Frontal cortex (tissue), 4 donors: Measurements from ENCODE around the gene TNFRSF12A. TPM values are rescaled to one million over a fixed set of nuclear protein-coding genes. Genes with fewer than 3 reads are reported as not detected.

Experiments used
- DNase-seq, 2 donors: peaks; one replicate each; pipeline ENCODE4 v3.0.0; 2012; ENCODE audit warnings: low spot score in 2 of 2
- FAIRE-seq: peaks from 2 replicates; lab custom pipeline; 2012; peaks lifted over from hg19 to GRCh38; lab: Jason Lieb, UNC
- total RNA-seq: library from RNA; depleted of rRNA; stranded (reverse); fragments of >200 nt; gene quantifications from one replicate; pipeline ENCODE4 v1.2.3, GENCODE V29; 2014
- donor health status: control.
- donor health status: control.
- donor health status: control.

TNFRSF12A gene, protein sequence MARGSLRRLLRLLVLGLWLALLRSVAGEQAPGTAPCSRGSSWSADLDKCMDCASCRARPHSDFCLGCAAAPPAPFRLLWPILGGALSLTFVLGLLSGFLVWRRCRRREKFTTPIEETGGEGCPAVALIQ
- 0.82 TPM for total RNA-seq

- DNase-seq (peak; percentile 83 to 91), FAIRE-seq (no peak)
Observed at GRCh38 chr16:3020247-3020603, at the start of gene TNFRSF12A. Gene TNFRSF12A, plus strand, starts transcription at chr16:3020368. Its CDS starts 30 bp downstream, at chr16:3020398.

DNA sequence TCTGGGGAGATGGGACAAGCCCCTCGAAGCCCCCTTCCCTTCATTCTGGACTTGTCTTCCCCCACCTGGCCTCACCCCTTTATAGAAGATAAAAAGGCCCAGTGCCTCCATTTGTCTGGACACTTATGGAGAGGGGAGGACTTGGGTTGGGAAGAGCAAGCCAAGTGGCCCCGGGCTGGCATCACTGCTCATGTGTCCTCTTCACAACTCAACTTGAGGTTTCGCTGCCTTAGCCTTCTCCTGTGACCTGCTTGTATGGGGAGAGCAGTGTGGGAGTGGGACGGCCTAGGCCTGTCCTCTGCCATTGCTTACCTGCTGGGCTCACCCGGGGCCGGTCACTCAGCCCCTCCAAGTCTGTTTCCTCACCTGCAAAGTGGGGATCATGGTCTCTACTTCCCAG, 49.6 kb upstream of the TNFRSF12A start:
- FAIRE-seq (no peak), DNase-seq (no peak)

DNA sequence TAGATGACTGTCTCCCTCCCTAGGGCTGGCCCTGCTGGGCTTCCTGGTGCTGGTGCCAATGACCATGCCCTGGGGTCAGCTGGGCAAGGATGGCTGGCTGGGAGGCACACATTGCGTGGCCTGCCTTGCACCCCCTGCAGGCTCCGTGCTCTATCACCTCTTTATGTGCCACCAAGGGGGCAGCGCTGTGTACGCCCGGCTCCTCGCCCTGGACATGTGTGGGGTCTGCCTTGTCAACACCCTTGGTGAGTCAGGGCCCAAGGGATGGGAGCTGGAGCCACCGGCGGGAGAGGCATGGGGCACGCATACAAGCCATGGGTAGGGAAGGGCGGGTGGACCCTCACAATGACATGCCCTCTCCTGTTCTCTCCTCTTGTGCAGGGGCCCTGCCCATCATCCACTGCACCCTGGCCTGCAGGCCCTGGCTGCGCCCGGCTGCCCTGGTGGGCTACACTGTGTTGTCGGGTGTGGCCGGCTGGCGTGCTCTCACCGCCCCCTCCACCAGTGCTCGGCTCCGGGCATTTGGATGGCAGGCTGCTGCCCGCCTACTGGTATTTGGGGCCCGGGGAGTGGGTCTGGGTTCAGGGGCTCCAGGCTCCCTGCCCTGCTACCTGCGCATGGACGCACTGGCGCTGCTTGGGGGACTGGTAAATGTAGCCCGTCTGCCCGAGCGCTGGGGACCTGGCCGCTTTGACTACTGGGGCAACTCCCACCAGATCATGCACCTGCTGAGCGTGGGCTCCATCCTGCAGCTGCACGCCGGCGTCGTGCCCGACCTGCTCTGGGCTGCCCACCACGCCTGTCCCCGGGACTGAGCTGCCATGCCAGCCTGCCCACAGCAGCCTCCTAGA, 48.8 kb upstream of the TNFRSF12A start:
- FAIRE-seq (no peak), DNase-seq (no peak)

- DNase-seq (no peak), FAIRE-seq (no peak)
Observed at GRCh38 chr16:2971985-2972784, 48.0 kb upstream of the TNFRSF12A start.

DNA sequence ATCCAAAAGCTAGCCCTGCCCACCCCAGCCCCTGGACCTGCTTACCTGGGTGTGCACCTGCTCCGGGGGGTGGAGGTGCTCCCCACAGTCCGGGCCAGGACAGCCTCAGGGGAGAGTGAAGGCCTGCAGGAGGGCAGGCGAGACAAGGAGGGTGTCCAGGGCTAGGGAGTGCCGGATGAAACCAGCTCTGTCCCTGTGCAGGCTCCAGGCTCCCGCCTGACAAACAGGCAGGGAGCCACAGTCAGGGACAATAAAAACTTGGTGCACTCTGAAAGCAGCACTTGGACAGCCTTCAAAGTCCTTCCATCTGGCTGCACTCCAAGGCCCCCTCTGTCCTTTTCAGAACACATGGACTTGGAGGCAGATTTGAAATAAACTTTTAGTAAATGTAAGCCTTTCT, 47.1 kb upstream of the TNFRSF12A start:
- FAIRE-seq (no peak), DNase-seq (peak; percentile 58)

DNA sequence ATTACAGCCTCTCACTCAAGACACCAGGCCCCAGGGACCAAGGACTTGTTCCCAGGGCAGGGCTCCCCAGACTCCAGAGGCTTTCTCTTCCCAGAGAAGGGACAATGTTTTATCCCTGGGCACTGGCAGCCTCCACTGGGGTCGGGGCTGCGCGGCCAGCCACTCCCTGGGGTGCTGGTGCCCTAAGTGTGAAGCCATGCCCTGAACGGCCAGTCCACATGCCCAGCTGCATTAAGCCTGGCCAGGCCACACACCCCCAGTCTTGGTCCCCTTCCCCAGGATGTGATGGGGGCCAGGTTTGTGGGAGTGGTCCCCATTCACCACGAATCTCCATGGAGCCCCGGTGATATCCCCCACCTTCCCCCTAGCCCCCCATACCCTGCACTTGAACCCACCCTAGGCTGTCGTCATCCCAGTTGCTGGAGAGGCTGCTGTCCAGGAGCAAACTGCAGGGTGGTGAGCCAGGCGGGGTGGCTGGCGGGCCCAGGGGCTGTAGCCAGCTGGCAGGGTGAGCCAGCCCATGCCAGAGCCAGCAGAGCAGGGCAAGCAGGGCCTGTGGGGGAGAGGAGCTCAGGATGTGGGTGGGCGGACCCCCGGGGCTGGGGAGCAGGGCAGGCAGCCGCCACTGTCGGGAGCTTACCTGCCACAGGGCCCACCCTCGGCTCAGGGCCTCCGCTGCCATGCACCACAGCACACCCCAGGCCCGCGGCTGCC, 46.4 kb upstream of the TNFRSF12A start:
- no peak for DNase-seq
- no peak for FAIRE-seq

DNA sequence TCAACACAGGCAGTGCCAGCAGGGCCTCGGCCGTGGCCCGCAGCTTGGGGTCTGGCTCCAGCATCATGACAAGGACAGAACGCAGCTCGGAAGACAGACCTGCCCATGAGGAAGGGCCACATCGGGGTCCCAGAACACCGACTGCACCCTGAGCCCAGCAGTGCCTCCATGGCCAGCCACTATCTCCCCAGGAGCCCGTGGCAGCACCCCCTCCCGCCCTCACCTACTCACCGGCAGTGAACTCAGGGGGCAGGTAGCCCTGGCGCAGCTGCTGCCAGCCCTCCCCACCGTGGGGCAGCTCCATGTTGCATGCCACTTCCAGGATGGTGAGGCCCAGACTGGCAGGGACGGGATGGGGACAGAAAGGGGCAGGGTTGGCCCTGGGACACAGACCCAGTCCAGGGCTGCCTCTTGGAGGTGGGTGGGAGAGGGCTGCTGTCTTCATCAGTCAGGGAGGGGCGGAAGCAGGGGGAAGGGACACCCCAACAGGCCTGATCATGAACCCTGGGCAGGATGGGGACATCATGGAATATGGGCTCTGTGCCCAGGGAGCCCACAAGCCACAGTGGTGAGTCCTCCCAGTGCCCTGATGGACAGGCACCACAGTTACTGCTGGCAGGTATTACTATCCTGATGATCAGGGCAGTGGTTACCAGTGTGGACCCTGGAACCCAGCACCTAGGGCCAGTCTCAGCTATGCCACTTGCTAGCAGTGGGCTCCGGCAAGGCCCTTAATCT, 45.7 kb upstream of the TNFRSF12A start:
- no peak for DNase-seq
- FAIRE-seq = no peak

GRCh38 chr16:2975161-2975795, 44.9 kb upstream of the TNFRSF12A start:
- DNase-seq = no peak
- FAIRE-seq = no peak

- FAIRE-seq (no peak), DNase-seq (no peak)
Observed at GRCh38 chr16:2976201-2976600, 44.0 kb upstream of the TNFRSF12A start.

- FAIRE-seq = no peak
- no peak for DNase-seq
Observed at GRCh38 chr16:2976673-2977072, 43.5 kb upstream of the TNFRSF12A start.

- FAIRE-seq (no peak), DNase-seq (peak in 1 of 2 donors; percentile 44)
Observed at GRCh38 chr16:2977440-2977839, 42.7 kb upstream of the TNFRSF12A start.

- FAIRE-seq (no peak), DNase-seq (no peak)
Observed at GRCh38 chr16:2979669-2980226, 40.4 kb upstream of the TNFRSF12A start.

DNA sequence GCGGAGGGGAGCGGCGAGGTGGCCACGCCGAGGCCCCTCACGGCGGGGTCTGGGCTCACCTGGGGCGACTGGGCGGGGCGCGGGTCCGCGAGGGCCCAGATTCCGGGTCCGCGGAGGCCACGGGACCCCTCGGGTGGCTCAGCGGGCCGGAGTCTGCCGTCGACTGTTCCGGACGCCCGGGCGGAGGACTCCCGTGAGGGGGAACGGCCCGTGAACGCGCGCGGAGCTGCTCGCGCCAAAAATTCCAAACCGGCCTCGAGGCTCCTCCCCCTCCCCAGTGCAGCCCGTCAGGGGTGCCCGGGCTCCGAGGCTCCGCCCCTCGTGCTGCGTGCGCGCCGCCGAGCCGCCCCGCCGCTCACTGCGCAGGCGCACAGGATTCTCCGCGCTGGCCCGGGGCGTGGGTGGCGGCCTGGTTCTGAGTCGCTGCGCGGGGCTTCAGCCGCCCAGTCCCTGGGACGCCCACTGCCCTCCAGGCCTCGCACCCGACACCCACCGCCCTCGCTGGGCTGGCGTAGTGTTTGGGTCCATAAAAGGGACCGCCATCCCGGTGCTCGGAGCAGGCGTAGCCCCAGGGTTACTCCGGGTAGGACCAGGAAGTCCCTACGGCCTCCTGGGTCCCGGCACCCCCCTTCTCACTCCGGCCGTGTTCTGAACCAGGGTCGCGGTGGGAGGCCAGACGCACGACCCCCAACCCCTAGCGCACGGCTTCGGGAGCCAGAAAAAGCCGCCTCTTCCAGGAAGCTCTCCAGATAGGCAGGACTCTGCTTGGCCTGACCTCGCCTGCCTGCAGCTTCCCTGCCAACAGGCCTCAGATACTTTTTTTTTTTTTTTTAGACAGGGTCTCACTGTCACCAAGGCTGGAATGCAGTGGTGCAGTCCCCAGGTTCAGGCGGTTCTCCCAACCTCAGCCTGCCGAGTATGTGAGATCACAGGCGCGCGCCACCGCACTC, 39.7 kb upstream of the TNFRSF12A start, which contains the start of gene PKMYT1:
Gene PKMYT1 (minus strand): TSS at position 220 of the 950 bp plus-strand sequence. CDS start 789 bp downstream, outside the sequence.
- DNase-seq (peak; percentile 100), FAIRE-seq (no peak)

- FAIRE-seq = no peak
- no peak for DNase-seq
Observed at GRCh38 chr16:2981177-2981898, 38.8 kb upstream of the TNFRSF12A start.

- DNase-seq (no peak), FAIRE-seq (no peak)
Observed at GRCh38 chr16:2981899-2982250, 38.3 kb upstream of the TNFRSF12A start.

- DNase-seq (no peak), FAIRE-seq (no peak)
Observed at GRCh38 chr16:2982402-2982801, 37.8 kb upstream of the TNFRSF12A start.

- no peak for FAIRE-seq
- DNase-seq = peak; percentile 88 to 96
Observed at GRCh38 chr16:2983706-2984136, 36.4 kb upstream of the TNFRSF12A start.
